Left lobe of liver (tissue), 2 donors: ENCODE measurements around the gene LRRC3. TPM values are rescaled to one million over a fixed set of nuclear protein-coding genes. Genes with fewer than 3 reads are reported as not detected.
A peak's percentile ranks its signal among the peaks of the same experiment; 100 is the strongest.
"Not testable (repeated sequence)": the region's sequence is repeated elsewhere in the genome, so short reads cannot be mapped to it uniquely, and the experiment has no call there.

Source experiments
- ATAC-seq: fragments of 200-7000 bp; cut with Tn5 transposase; one replicate; pipeline ENCODE4 v1.9.1; 2020; ENCODE audit warnings: mild to moderate bottlenecking, moderate library complexity
- DNase-seq: peaks from one replicate; pipeline ENCODE4 v3.0.0-alpha.2; 2020; ENCODE audit warnings: low spot score
- total RNA-seq: library from RNA; stranded (reverse); gene quantifications from one replicate; pipeline ENCODE4 v1.2.1, GENCODE V29; 2021
- donor health status: DM: no; HTN: no; CAD: no; lungs with moderate emphysema.
- donor health status: DM: no; HTN: yes; CAD: no.

Gene LRRC3
- total RNA-seq, 1 donor from 2014 or later = 22.0 TPM

GRCh38 chr21:44494418-44494817 is 39.1 kb downstream of the LRRC3 start:
- ATAC-seq (no peak), DNase-seq (no peak)

GRCh38 chr21:44494956-44495355 is 39.6 kb downstream of the LRRC3 start:
- ATAC-seq = no peak

DNA sequence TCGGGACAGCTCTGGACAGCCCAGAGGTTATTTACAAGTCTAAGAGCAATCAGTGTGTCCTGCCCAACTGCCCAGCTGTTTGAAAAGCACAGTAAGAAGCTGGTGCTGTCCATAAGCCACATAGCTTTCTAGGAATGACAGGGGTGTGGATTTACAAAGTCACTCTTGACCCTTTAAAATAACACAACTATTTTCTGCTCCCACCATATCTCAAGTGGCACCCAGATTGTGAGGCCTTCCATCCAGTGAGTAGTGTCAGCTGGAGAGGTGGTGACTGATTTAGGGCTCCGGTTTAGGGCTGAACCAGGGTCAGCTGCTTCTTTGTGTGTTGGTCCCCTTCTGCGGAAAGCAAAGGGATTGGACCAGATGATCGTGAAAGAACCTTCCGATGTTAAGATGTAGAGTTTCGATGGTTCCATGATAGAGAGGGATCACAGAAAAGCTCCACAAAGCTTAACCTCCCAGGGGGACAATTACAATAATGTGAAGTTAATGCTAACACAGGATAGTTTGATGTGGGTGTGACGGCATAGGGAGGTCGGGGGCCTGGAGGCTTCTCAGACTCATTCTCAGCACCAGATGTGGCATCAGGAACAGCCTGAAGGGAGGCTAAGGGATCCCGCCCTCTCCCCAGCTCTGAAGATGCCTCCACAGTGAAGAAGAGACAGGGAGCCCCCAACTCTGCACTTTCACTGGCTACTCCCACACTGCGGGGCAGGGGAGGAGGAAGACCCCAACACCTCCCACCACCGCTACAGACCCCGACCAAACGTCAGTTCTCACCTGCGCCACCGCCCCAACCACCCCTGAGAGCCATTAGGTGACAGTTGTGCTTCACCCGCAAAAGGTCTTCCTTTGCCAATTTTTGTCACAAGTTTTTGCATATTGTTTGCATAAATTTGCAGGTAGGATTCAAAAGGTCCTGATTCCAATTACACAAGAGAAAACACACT is 40.6 kb downstream of the LRRC3 start:
- no peak for DNase-seq
- no peak for ATAC-seq

More at GRCh38 chr21:44494956-44495355, 39.6 kb downstream of the LRRC3 start:
- DNase-seq = no peak

DNA sequence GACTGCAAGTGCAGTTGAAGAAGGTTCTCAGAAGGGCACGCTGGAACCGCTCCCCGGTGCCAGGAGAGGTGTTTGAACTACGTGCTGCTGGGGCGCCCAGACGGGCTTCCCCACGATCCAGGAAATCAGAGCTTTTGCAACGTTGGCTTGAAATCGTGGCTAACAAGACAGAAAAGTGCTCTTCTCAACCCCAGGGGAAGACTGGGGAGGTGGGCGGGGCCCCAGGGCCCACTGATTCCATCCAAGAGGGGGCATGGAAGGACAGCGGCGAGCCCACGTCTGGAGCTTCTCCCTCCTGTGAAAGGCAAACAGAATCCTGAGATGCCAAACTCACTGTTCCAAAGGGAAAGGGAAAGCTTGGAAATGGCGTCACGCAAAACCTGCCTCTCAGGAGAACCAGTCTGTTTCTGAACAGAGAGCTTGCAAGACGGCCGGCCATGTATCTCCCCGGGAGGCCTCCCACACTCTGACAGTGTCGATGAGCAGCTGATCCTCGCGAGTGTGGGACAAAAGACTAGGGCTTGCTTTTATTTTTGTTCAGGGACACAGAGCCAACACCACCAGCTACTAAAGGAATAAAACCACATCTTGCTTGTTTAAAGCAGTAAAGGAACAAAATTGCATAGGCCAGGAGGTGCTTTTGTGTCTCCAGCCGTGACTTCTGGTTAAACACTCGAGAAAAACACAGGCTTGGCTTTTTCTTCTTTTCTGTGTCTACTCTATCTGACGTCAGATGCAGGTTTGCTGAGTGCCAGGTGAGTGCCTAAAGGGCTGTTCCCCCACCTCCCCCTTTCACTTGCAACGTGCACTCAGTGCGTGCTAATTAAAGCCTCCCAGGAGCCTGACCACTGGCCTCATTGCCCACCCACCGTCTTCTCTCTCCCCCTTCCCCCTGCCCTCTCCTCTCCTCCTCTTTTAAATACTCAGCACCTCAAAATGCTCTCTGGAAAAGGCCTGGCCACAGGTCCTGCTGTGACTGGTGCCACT is 41.5 kb downstream of the LRRC3 start:
- ATAC-seq = no peak

DNA sequence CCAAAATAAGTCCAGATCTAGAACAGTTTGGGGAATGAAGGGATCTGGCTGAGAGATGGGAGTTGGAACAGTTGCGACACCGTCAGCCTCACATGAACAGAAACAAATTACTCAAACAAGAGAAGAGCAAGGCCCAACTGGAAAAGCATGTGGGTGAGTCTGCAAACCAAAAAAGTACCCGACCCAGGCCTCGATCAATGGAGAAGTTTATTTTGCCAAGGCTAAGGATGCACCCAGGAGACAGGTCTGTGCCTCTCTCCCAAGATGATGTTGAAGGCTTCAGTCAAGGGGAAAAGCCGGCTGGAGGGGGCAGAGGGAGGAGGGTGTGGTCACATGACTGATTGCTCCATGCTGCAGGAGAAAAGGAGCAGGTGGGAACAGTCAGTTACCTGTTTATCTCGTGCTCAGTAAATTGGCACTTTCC is 42.4 kb downstream of the LRRC3 start:
- no peak for DNase-seq
- peak; percentile 19 for ATAC-seq

More for the DNA sequence above, 41.5 kb downstream of the LRRC3 start:
- no peak for DNase-seq

DNA sequence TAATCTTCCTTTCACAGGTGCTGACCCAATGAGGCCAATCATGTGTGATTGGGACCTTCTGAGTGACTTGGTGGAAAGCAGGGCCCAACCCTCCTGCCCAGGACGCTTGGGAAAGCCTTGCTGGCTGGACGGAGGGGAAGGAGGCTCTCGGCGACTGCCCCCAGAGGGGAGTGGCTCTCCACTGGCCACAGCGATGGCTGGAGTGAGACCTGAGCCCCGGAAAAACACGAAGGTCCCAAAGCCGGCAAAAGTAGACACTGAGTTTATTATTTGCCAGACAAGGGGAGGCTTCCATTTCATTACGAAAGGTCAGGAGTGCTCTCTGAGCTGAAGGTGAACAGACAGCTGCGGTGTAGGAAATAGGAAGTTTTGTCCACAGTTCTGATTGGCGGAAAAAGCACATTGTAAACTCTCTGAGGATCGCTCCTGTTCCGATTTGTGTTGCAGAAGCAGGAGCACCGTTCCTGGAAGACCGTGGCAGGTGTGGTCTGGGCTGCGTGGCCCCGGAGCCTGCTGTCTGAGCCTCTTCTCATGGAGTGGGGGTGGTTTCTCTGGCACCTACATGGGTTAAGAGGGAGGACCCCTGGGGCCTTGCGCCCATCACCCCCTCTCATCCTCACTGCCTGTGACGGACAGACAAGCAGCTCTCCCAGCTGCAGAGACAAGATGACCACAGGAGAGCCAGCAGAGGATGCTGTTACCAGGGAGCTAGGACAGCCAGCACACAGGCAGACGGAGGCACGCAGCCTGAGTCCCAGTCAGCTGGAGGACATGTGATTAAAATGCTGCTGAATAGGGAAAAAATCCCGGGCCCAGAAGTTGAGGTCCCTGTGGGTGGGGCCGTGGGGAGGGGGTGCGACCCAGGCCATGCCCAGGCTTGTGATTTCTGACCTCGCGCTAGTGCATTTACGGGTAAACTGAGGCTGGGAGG is 43.2 kb downstream of the LRRC3 start:
- ATAC-seq (no peak), DNase-seq (no peak)

DNA sequence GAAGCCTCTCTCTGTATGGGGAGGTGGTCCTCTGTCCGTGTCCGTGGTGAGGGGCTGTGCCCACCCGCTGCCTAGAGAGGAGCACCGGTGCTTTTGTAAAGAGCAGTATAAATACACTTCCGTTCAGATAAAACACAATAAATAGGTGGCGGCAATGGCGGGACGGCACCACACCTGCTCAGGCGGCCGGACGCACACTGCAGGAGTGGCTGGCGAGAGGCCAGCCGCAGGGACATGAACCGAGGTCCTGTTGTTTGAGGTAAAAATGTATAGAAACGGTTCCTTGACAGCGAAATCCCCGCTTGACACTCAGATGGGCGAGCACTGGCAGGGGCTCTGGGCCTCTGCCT is 43.9 kb downstream of the LRRC3 start:
- no peak for ATAC-seq

GRCh38 chr21:44499631-44500030 is 44.3 kb downstream of the LRRC3 start:
- DNase-seq (no peak), ATAC-seq (no peak)

More for the DNA sequence above, 43.9 kb downstream of the LRRC3 start:
- DNase-seq = no peak

DNA sequence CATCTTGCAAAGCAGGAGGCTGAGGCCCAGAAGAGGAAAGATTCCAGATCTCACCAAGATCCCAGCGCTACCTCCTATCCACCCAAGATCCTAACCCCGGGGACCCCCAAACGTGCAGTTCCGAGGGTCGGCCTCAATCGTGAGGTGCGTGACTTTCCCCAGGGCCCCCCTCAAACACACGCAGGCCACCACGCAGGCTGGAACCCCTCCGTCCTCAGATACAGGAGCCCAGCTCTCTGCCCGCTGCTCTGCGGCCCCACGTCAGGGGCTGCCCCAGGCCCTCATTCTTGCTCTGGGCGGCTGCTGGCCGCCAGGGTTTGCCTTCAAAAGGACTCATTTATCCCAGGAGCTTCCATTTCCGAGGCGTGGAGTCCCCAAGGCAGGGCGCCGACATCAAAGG is 44.8 kb downstream of the LRRC3 start:
- DNase-seq = no peak

DNA sequence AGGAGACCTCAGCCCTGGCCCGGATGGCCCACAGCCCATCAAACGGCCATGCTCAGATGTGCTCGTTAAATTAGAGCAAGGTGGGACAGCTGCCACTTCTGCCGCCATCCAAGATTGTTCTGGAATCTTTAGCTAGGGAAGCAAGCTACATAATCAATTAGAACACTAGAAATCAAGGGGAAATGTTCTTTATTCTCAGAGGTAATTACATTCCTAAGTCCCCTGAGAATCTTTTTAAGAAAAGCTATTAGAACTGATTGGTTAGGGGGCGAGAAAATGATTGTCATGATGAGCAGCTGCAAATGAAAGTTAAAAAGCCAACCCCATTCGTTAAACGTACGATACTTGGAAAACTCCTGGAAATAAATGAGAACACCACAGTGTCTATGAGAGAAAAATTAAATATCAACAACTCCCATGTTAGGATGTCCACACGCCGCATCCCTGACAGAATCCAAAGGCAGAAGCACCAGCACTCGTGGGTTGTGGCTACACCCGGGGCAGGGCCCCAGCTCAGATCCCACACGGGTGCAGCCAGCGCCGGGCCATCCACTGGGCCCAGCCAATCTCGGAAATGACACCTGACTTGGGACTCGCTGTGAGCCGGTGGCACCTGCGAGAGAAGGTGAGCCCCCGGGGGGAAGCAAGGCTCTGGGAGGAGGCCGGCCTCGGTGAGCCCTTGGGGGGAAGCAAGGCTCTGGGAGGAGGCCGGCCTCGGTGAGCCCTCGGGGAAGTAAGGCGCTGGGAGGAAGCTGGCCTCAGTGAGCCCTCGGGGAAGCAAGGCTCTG is 47.1 kb downstream of the LRRC3 start:
- DNase-seq = no peak
- no peak for ATAC-seq

More for the DNA sequence above, 44.8 kb downstream of the LRRC3 start:
- no peak for ATAC-seq

DNA sequence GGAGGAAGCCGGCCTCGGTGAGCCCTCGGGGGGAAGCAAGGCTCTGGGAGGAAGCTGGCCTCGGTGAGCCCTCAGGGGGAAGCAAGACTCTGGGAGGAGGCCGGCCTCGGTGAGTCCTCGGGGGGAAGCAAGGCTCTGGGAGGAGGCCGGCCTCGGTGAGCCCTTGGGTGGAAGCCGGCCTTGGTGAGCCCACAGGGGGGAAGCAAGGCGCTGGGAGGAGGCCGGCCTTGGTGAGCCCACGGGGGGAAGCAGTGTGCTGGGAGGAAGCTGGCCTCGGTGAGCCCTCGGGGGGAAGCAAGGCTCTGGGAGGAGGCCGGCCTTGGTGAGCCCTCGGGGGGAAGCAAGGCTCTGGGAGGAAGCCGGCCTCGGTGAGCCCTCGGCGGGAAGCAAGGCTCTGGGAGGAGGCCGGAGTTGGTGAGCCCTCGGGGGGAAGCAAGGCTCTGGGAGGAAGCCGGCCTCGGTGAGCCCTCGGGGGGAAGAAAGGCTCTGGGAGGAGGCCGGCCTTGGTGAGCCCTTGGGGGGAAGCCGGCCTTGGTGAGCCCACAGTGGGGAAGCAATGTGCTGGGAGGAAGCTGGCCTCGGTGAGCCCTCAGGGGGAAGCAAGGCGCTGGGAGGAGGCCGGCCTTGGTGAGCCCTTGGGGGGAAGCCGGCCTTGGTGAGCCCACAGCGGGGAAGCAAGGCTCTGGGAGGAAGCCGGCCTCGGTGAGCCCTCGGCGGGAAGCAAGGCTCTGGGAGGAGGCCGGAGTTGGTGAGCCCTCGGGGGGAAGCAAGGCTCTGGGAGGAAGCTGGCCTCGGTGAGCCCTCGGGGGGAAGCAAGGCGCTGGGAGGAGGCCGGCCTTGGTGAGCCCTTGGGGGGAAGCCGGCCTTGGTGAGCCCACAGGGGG is 47.9 kb downstream of the LRRC3 start:
- ATAC-seq, DNase-seq: not testable (repeated sequence)

GRCh38 chr21:44503901-44504399 is 48.6 kb downstream of the LRRC3 start:
- DNase-seq = no peak
- ATAC-seq = no peak

GRCh38 chr21:44505673-44506278 is 50.5 kb downstream of the LRRC3 start:
- DNase-seq = no peak

GRCh38 chr21:44506279-44507255 is 51.3 kb downstream of the LRRC3 start:
- no peak for DNase-seq
- ATAC-seq = no peak

More at GRCh38 chr21:44505673-44506278, 50.5 kb downstream of the LRRC3 start:
- no peak for ATAC-seq

- DNase-seq = no peak
- ATAC-seq = no peak
Observed at GRCh38 chr21:44507673-44508425, 52.5 kb downstream of the LRRC3 start.

GRCh38 chr21:44508426-44508710 is 53.1 kb downstream of the LRRC3 start:
- DNase-seq = peak; percentile 60
- ATAC-seq = peak; percentile 29
